Duodenal mucosa (tissue), 2 donors: ENCODE measurements around the gene H1-8.

Source experiments
- H3K27ac ChIP-seq: one replicate; pipeline ENCODE4 v1.7.0; 2013; ENCODE audit warnings: low read depth, low read length
- H3K27me3 ChIP-seq, 2 donors: one replicate each; pipeline ENCODE4 v1.7.0; 2013; ENCODE audit warnings: low read length in 2 of 2, control low read depth in 1 of 2; ENCODE audit not compliant: insufficient read depth in 2 of 2, control insufficient read depth in 1 of 2
- H3K36me3 ChIP-seq, 2 donors: one replicate each; pipeline ENCODE4 v1.7.0; 2013; ENCODE audit warnings: low read length in 2 of 2, control low read depth in 1 of 2; ENCODE audit not compliant: insufficient read depth in 2 of 2, control insufficient read depth in 1 of 2
- H3K4me1 ChIP-seq, 2 donors: one replicate each; pipeline ENCODE4 v1.7.0; 2013; ENCODE audit warnings: low read length in 2 of 2, control low read depth in 1 of 2; ENCODE audit not compliant: insufficient read depth in 2 of 2, control insufficient read depth in 1 of 2
- H3K4me3 ChIP-seq, 2 donors: one replicate each; pipeline ENCODE4 v1.7.0; 2013; ENCODE audit warnings: low read length in 2 of 2, low read depth in 1 of 2
- H3K9ac ChIP-seq, 2 donors: one replicate each; pipeline ENCODE4 v1.7.0; 2013; ENCODE audit warnings: low read length in 2 of 2, low read depth in 1 of 2
- H3K9me3 ChIP-seq, 2 donors: one replicate each; pipeline ENCODE4 v1.7.0; 2013; ENCODE audit warnings: low read length in 2 of 2, control low read depth in 1 of 2; ENCODE audit not compliant: control insufficient read depth in 1 of 2

H1-8 gene

GRCh38 chr3:129522953-129523352 lies 20.0 kb upstream of the H1-8 start:
- Histone ChIP-seq H3K4me1 (no peaks in the 10 kb centered on the region), H3K9me3 (no peaks in the 10 kb centered on the region), H3K4me3 (no peak overlapping the region), H3K27ac (no peak overlapping the region), H3K36me3 (peaks cover 0 to 2% of the 10 kb centered on the region in 2 donors), H3K9ac (no peak overlapping the region), H3K27me3 (no peaks in the 10 kb centered on the region)

- H3K9me3 ChIP-seq, result no peaks in the 10 kb centered on the region
- peaks cover 0 to 2% of the 10 kb centered on the region in 2 donors for H3K36me3 ChIP-seq
- H3K4me1 ChIP-seq, result no peaks in the 10 kb centered on the region
- H3K9ac ChIP-seq, result no peak overlapping the region
- H3K27me3 ChIP-seq, result no peaks in the 10 kb centered on the region
- H3K4me3 ChIP-seq, result no peak overlapping the region
- no peak overlapping the region for H3K27ac ChIP-seq
These were observed 18.9 kb upstream of the H1-8 start for GRCh38 chr3:129524081-129524480.

- Histone ChIP-seq H3K27me3 (no peaks in the 10 kb centered on the region), H3K4me1 (no peaks in the 10 kb centered on the region), H3K36me3 (no peaks in the 10 kb centered on the region), H3K27ac (no peak overlapping the region), H3K9ac (no peak overlapping the region), H3K9me3 (no peaks in the 10 kb centered on the region), H3K4me3 (no peak overlapping the region)
These were observed 17.5 kb upstream of the H1-8 start for GRCh38 chr3:129525341-129525968.

GRCh38 chr3:129526121-129526900 lies 16.7 kb upstream of the H1-8 start:
- H3K9ac ChIP-seq, result no peak overlapping the region
- no peaks in the 10 kb centered on the region for H3K27me3 ChIP-seq
- H3K4me3 ChIP-seq, result no peak overlapping the region
- no peaks in the 10 kb centered on the region for H3K36me3 ChIP-seq
- no peaks in the 10 kb centered on the region for H3K9me3 ChIP-seq
- H3K27ac ChIP-seq, result no peak overlapping the region
- no peaks in the 10 kb centered on the region for H3K4me1 ChIP-seq

GRCh38 chr3:129527262-129527661 lies 15.7 kb upstream of the H1-8 start:
- Histone ChIP-seq H3K9me3 (no peaks in the 10 kb centered on the region), H3K27ac (no peak overlapping the region), H3K4me1 (no peaks in the 10 kb centered on the region), H3K4me3 (no peak overlapping the region), H3K27me3 (no peaks in the 10 kb centered on the region), H3K9ac (no peak overlapping the region), H3K36me3 (no peaks in the 10 kb centered on the region)

- Histone ChIP-seq H3K4me1 (no peaks in the 10 kb centered on the region), H3K9me3 (no peaks in the 10 kb centered on the region), H3K27me3 (no peaks in the 10 kb centered on the region), H3K4me3 (no peak within 1 kb of the TSS), H3K9ac (no peak within 1 kb of the TSS), H3K36me3 (no peaks in the 10 kb centered on the region), H3K27ac (no peak within 1 kb of the TSS)
These were observed 14.3 kb upstream of the H1-8 start, which contains the start of gene RHO for GRCh38 chr3:129528589-129529100. TSS of gene RHO (plus strand) at chr3:129528639. CDS start at chr3:129528734, 95 bp downstream.

GRCh38 chr3:129529436-129530210 lies 13.4 kb upstream of the H1-8 start:
- no peak overlapping the region for H3K9ac ChIP-seq
- H3K27ac ChIP-seq, result no peak overlapping the region
- no peaks in the 10 kb centered on the region for H3K27me3 ChIP-seq
- no peaks in the 10 kb centered on the region for H3K36me3 ChIP-seq
- H3K4me3 ChIP-seq, result no peak overlapping the region
- H3K4me1 ChIP-seq, result no peaks in the 10 kb centered on the region
- no peaks in the 10 kb centered on the region for H3K9me3 ChIP-seq

GRCh38 chr3:129530251-129530791 lies 12.7 kb upstream of the H1-8 start:
- H3K4me1 ChIP-seq, result no peaks in the 10 kb centered on the region
- H3K9me3 ChIP-seq, result no peaks in the 10 kb centered on the region
- no peaks in the 10 kb centered on the region for H3K36me3 ChIP-seq
- no peak overlapping the region for H3K4me3 ChIP-seq
- no peaks in the 10 kb centered on the region for H3K27me3 ChIP-seq
- no peak overlapping the region for H3K27ac ChIP-seq
- H3K9ac ChIP-seq, result no peak overlapping the region

GRCh38 chr3:129530821-129531220 lies 12.2 kb upstream of the H1-8 start:
- Histone ChIP-seq H3K4me3 (no peak overlapping the region), H3K9ac (no peak overlapping the region), H3K27me3 (no peaks in the 10 kb centered on the region), H3K9me3 (no peaks in the 10 kb centered on the region), H3K36me3 (no peaks in the 10 kb centered on the region), H3K4me1 (no peaks in the 10 kb centered on the region), H3K27ac (peak overlapping the region; percentile 20)

- Histone ChIP-seq H3K27me3 (no peaks in the 10 kb centered on the region), H3K9ac (no peak overlapping the region), H3K4me1 (no peaks in the 10 kb centered on the region), H3K9me3 (no peaks in the 10 kb centered on the region), H3K36me3 (no peaks in the 10 kb centered on the region), H3K27ac (no peak overlapping the region), H3K4me3 (no peak overlapping the region)
These were observed 11.3 kb upstream of the H1-8 start for GRCh38 chr3:129531699-129532098.
